HUES6 (cell line): Measurements from ENCODE around the gene DNAH2.
"Not testable (repeated sequence)": the region's sequence is repeated elsewhere in the genome, so short reads cannot be mapped to it uniquely, and the experiment has no call there.

ENCODE experiments used
- H3K27ac ChIP-seq: 2 replicates; pipeline ENCODE4 v1.7.0; 2013; ENCODE audit warnings: low read depth, mild to moderate bottlenecking, low read length, inconsistent platforms
- H3K27me3 ChIP-seq: 2 replicates; pipeline ENCODE4 v1.6.1; 2013; ENCODE audit warnings: low read length; ENCODE audit not compliant: control insufficient read depth, insufficient read depth
- H3K36me3 ChIP-seq: 2 replicates; pipeline ENCODE4 v1.6.1; 2013; ENCODE audit warnings: low read length; ENCODE audit not compliant: control insufficient read depth, insufficient read depth
- H3K4me1 ChIP-seq: 2 replicates; pipeline ENCODE4 v1.6.1; 2013; ENCODE audit warnings: low read length; ENCODE audit not compliant: control insufficient read depth, insufficient read depth
- H3K4me3 ChIP-seq: 2 replicates; pipeline ENCODE4 v1.5.1; 2013; ENCODE audit warnings: low read depth, low read length
- H3K9ac ChIP-seq: one replicate; pipeline ENCODE4 v1.6.1; 2013; ENCODE audit warnings: mild to moderate bottlenecking, low read length
- H3K9me3 ChIP-seq: 2 replicates; pipeline ENCODE4 v1.6.1; 2013; ENCODE audit warnings: low read depth, low read length; ENCODE audit not compliant: control insufficient read depth, insufficient read depth

Gene DNAH2

DNA sequence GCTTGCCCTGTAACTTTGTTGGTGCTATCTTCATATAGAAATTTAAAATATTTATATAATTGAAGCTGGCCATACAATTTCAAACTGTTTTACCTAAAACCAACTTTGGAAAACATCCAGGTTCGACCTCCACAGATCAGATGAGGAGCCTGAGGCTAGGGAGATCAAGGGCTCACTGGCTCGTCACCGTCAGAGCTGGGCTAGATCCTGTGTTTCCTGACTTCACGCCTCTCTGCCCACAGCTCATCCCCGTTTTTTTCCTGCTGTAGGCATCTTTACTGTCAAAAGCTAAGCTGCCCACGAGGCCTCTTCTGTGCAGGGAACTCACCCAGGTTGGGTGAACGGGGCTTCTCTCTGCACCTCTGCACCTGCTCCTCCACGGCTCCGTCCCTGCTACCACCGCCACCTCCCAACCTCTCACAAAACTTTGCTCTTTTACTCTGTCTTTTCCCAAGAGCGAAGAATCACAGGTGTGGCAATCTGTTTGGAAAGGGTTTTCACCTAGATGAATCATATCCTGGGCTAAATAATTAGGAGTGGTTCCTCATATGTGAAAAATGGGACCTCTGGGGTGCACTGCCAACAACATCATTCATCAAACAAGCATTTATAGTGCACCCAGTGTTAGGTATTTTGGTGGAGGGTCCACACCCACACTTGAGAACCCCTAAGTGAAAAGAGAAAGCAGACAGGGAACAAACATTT, 91.7 kb downstream of the DNAH2 start:
- H3K9ac ChIP-seq = no peak overlapping the region
- H3K4me1 ChIP-seq = no peaks in the 10 kb centered on the region
- no peaks in the 10 kb centered on the region for H3K9me3 ChIP-seq
- H3K27ac ChIP-seq = no peak overlapping the region
- no peak overlapping the region for H3K4me3 ChIP-seq
- no peaks in the 10 kb centered on the region for H3K36me3 ChIP-seq
- no peaks in the 10 kb centered on the region for H3K27me3 ChIP-seq

DNA sequence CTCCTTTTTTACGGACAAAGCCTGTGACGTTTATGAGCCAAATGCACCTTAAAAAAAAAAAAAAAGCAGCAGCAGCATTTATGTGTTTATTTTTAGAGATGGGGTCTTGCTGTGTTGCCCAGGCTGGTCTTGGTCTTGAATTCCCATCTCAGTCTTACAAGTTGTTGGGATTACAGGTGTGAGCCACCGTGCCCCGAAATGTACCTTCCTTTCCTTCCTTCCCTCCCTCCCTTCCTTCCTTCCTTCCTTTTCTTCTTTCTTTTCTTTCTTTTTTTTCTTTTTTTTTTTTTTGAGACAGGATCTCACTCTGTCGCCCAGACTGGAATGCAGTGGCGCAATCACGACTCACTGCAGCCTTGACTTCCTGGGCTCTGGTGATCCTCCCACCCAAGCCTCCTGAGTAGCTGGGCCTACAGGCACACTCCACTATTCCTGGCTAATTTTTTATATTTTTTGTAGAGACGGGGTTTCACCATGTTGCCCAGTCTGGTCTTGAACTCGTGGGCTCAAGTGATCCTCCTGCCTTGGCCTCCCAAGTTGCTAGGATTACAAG, 92.3 kb downstream of the DNAH2 start:
- not testable (repeated sequence) for H3K27ac ChIP-seq, H3K4me3 ChIP-seq, H3K9me3 ChIP-seq, H3K9ac ChIP-seq, H3K36me3 ChIP-seq, H3K4me1 ChIP-seq, H3K27me3 ChIP-seq

DNA sequence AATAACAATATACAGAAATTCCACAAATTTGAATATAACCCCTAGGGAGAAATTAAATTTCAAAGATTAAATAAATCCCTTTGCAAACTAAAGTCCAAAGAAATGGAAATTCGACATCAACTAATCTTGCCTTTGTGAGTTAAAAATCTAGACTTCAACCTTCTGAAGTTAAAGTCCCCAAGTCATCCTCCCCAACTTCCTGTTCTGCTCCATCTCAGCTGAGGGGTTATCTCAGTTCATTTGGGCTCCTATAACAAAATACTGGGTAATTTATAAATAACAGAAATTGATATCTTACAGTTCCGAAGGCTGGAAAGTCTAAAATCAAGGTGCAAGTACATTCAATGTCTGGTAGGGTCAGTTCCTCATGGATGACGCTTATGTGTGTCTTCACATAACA, 93.7 kb downstream of the DNAH2 start:
- H3K9me3 ChIP-seq = no peaks in the 10 kb centered on the region
- no peak overlapping the region for H3K9ac ChIP-seq
- no peak overlapping the region for H3K4me3 ChIP-seq
- H3K36me3 ChIP-seq = no peaks in the 10 kb centered on the region
- H3K4me1 ChIP-seq = no peaks in the 10 kb centered on the region
- H3K27me3 ChIP-seq = no peaks in the 10 kb centered on the region; the same call in 1 of the 2 replicates
- H3K27ac ChIP-seq = no peak overlapping the region

DNA sequence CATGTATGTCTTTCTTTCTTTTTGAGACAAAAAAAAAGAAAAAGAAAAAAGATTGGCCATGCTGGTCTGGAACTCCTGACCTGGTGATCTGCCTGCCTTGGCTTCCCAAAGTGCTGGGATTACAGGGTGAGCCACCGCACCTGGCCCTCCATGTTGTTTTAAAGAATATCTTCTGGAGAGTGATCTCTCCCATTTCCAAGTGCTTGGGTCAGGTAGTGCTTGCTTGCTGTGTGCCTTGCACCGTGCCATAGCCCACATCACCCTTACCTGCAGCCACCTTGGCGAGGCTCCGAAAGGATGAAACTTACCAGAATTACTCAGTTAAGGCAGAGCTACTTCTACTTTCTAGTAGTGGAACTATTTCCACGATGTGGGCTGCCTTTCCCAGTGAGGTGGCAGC, 97.4 kb downstream of the DNAH2 start:
- no peak overlapping the region for H3K9ac ChIP-seq

DNA sequence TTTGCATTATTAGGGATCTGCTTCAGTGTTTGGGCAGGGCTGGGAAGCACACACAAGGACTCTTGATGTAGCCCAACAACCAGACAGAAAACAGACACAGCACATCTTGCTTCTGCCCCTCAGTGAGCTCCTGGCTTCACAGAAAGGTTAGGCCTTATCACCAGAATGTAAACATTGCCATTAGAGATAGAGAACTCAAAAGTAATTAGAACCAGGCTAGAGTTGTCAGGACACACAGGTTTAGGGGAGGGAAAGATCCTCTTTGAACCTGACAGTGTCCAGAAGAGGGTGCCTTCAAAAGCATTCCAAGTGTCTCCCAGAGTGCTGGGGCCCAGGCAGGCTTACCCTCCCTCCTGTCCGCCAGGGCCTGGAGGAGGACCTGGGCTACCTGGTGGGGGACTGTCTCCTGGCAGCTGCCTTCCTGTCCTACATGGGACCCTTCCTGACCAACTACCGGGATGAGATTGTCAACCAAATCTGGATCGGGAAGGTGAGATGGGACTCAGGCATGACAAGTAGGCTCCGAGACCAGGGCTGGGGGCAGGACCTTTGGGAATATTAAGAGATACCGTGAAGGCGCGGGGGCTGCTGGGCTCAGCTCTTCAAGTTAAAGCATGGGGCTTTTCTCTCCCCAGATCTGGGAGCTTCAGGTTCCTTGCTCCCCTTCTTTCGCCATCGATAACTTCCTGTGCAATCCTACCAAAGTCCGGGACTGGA, 99.5 kb downstream of the DNAH2 start:
- Histone ChIP-seq H3K36me3 (no peaks in the 10 kb centered on the region), H3K9me3 (no peaks in the 10 kb centered on the region), H3K27ac (no peak overlapping the region), H3K4me3 (no peak overlapping the region), H3K9ac (no peak overlapping the region), H3K27me3 (peaks cover 10% of the 10 kb centered on the region; the same call in 1 of the 2 replicates), H3K4me1 (no peaks in the 10 kb centered on the region; the same call in 1 of the 2 replicates)

More for the DNA sequence above, 97.4 kb downstream of the DNAH2 start:
- Histone ChIP-seq H3K4me3 (no peak overlapping the region), H3K27ac (no peak overlapping the region), H3K9me3 (no peaks in the 10 kb centered on the region), H3K4me1 (no peaks in the 10 kb centered on the region; the same call in 1 of the 2 replicates), H3K27me3 (peaks cover 10% of the 10 kb centered on the region; the same call in 1 of the 2 replicates), H3K36me3 (no peaks in the 10 kb centered on the region)

DNA sequence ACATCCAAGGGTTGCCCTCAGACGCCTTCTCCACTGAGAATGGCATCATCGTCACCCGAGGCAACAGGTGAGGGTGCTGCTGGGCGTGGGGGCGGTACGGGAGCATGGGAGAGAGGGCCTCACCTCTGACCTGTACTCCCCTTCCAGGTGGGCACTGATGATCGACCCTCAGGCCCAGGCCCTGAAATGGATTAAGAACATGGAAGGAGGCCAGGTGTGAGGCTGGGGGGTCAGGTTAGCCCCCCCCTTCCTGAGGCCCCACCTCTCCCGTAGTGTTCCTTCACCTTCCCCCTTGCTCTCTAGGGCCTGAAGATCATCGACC, 100.1 kb downstream of the DNAH2 start:
- H3K27me3 ChIP-seq = peaks cover 10% of the 10 kb centered on the region; the same call in 1 of the 2 replicates
- no peaks in the 10 kb centered on the region; the same call in 1 of the 2 replicates for H3K4me1 ChIP-seq

DNA sequence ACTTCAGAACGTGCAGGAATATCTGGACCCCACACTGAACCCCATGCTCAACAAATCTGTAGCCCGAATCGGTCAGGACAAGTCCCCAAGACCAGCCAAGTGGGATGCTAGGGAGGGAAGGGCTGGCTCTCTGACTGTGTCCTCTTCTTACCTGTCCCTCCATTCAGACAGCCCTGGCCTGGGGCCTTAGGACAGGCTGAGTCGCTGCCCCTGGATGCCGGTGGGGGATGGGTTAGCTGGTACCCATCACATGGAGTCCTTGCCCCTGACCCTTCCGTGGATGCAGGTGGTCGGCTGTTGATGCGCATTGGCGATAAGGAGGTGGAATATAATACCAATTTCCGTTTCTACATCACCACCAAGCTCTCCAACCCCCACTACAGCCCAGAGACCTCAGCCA, 100.5 kb downstream of the DNAH2 start:
- Histone ChIP-seq H3K27me3 (peaks cover 10% of the 10 kb centered on the region; the same call in 1 of the 2 replicates), H3K9ac (no peak overlapping the region), H3K27ac (no peak overlapping the region), H3K4me1 (no peaks in the 10 kb centered on the region; the same call in 1 of the 2 replicates), H3K4me3 (no peak overlapping the region), H3K9me3 (no peaks in the 10 kb centered on the region), H3K36me3 (no peaks in the 10 kb centered on the region)

More for the DNA sequence above, 100.1 kb downstream of the DNAH2 start:
- Histone ChIP-seq H3K9me3 (no peaks in the 10 kb centered on the region), H3K27ac (no peak overlapping the region), H3K9ac (no peak overlapping the region), H3K4me3 (no peak overlapping the region), H3K36me3 (no peaks in the 10 kb centered on the region)

DNA sequence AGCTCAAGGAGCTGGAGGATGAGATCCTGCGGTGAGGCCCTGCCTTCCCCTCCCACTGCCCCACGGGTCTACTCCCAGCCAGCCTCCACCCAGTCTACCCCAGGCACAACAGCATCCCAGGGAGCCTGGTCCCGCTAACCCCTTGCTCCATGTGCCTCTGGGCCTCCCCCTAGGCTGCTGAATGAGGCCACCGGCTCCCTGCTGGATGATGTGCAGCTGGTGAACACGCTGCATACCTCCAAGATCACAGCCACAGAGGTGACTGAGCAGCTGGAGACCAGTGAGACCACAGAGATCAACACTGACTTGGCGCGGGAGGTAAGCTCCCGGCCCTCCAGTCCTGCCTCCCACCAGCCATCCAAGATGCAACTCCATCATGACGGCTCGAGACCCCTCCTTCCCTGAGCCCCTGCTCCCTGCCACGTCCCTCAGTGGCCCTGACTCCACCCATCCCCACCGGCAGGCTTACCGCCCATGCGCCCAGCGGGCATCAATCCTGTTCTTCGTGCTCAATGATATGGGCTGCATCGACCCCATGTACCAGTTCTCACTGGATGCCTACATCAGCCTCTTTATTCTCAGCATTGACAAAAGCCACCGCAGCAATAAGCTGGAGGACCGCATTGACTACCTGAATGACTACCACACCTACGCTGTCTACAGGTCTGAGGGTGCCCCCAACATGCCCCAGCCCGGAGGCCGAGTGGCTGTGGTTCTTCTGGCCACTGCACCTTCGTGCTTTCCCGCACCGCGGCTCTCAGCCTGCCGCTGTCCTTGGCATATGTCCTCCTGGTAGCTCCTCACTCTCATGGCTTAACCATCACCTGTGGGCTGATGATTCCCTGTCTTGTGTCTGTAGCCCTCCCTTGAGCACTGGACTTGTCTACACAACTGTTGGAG, 101.5 kb downstream of the DNAH2 start:
- H3K4me1 ChIP-seq = peaks cover 7% of the 10 kb centered on the region; the same call in 1 of the 2 replicates
- peaks cover 19% of the 10 kb centered on the region for H3K27me3 ChIP-seq

DNA sequence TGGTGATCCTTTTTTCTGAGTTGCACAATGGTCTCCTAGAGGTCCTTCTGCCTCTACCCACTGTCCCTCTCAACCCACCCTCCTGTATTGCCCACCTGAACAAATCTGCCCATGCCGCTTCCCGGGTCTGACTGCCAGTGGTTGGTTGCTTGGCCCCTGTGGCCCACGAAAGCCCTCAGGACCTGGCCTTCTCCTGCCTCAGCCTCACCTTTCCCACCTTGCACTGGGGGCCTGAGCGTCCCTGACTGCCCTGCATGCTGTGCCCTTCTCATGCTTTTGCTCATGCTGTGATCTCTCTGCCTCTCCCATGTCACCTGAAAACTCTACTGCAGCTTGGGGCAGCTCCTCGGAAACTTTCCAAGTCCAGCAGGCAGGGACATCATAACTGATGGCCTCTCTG, 102.7 kb downstream of the DNAH2 start:
- peaks cover 8% of the 10 kb centered on the region; the same call in 1 of the 2 replicates for H3K4me1 ChIP-seq
- H3K9ac ChIP-seq = no peak overlapping the region
- H3K27me3 ChIP-seq = peaks cover 30% of the 10 kb centered on the region
- H3K36me3 ChIP-seq = no peaks in the 10 kb centered on the region
- no peaks in the 10 kb centered on the region for H3K9me3 ChIP-seq
- no peak overlapping the region for H3K27ac ChIP-seq
- no peak overlapping the region for H3K4me3 ChIP-seq

More for the DNA sequence above, 101.5 kb downstream of the DNAH2 start:
- Histone ChIP-seq H3K36me3 (no peaks in the 10 kb centered on the region), H3K9me3 (no peaks in the 10 kb centered on the region), H3K9ac (no peak overlapping the region), H3K4me3 (no peak overlapping the region), H3K27ac (no peak overlapping the region)

DNA sequence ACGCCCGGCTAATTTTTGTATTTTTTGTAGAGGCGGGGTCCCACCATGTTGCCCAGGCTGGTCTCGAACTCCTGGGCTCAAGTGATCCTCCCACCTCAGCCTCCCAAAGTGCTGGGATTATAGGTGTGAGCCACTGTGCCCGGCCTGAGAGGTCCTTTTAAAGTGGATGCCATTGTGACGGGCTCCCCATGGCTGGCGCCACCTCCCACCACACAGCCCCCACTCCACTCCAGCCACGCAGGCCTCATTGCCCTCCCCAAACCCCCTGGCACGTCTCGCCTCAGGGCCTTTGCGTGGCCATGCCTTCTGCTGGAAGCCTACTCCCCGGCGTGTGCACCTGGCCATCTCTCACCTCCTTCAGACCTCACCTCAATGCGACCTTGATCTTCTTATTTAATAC, 104.6 kb downstream of the DNAH2 start:
- Histone ChIP-seq H3K4me1 (peaks cover 8% of the 10 kb centered on the region; the same call in 1 of the 2 replicates), H3K9me3 (no peaks in the 10 kb centered on the region), H3K36me3 (no peaks in the 10 kb centered on the region), H3K4me3 (no peak overlapping the region), H3K9ac (no peak overlapping the region), H3K27me3 (peaks cover 39% of the 10 kb centered on the region), H3K27ac (no peak overlapping the region)
